Naive thymus-derived CD8-positive, alpha-beta T cell (primary cell): Measurements from ENCODE around the gene KRTAP4-1. TPM values are rescaled to one million over a fixed set of nuclear protein-coding genes. Genes with fewer than 3 reads are reported as not detected.
"Not testable (repeated sequence)": the region's sequence is repeated elsewhere in the genome, so short reads cannot be mapped to it uniquely, and the experiment has no call there.

Source experiments
- ATAC-seq, 2 donors: fragments of 150-1000 bp; cut with Tn5 transposase in 1 of 2; sonication (Bioruptor Pico), chemical (Tn5 transposase) in 1 of 2; 1 replicate in 1 of 2; 2 replicates in 1 of 2; pipeline ENCODE4 v1.10.0; 2021; ENCODE audit warnings: mild to moderate bottlenecking in 2 of 2, moderate library complexity in 2 of 2
- POLR2A ChIA-PET: fragments of 350-600 bp; sonication (Branson Sonifier 250); formaldehyde crosslinking; loops from one replicate; lab custom pipeline; 2021; ENCODE audit warnings: antibody characterized with exemption; lab: Charles Lee
- DNase-seq, 10 donors: peaks; one replicate each; pipeline versions ENCODE4 v3.0.0 to v3.0.0-alpha.2; 2020 to 2022
- H3K27ac Mint-ChIP-seq, 10 donors: one replicate each; pipeline ENCODE4 v1.8.0; 2020 to 2022; ENCODE audit warnings: mild to moderate bottlenecking in 10 of 10, mixed read lengths in 10 of 10, moderate library complexity in 4 of 10, inconsistent platforms in 1 of 10
- H3K27me3 Mint-ChIP-seq, 5 donors: one replicate each; pipeline ENCODE4 v1.8.0; 2021 to 2022; ENCODE audit warnings: mixed read lengths in 5 of 5
- H3K36me3 Mint-ChIP-seq, 3 donors: one replicate each; pipeline ENCODE4 v1.8.0; 2020 to 2022; ENCODE audit warnings: mixed read lengths in 3 of 3, mild to moderate bottlenecking in 2 of 3, inconsistent platforms in 1 of 3
- H3K4me1 Mint-ChIP-seq, 4 donors: one replicate each; pipeline ENCODE4 v1.8.0; 2021 to 2022; ENCODE audit warnings: mixed read lengths in 4 of 4
- H3K4me3 Mint-ChIP-seq, 10 donors: one replicate each; pipeline ENCODE4 v1.8.0; 2020 to 2022; ENCODE audit warnings: mild to moderate bottlenecking in 10 of 10, mixed read lengths in 10 of 10, moderate library complexity in 6 of 10, inconsistent platforms in 1 of 10
- H3K9me3 Mint-ChIP-seq, 9 donors: one replicate each; pipeline ENCODE4 v1.8.0; 2020 to 2022; ENCODE audit warnings: mixed read lengths in 9 of 9, mild to moderate bottlenecking in 3 of 9, inconsistent platforms in 1 of 9, moderate library complexity in 1 of 9
- polyA plus RNA-seq, 3 donors: library from polyadenylated mRNA; unstranded; fragments of 300-500 nt; fragmentation: Illumina TruSeq; gene quantifications; one replicate each; pipeline ENCODE4 v1.2.3, GENCODE V29; 2021
- total RNA-seq, 8 experiments: library from RNA in 2 of 8; stranded (reverse) in 2 of 8; gene quantifications; one replicate each; pipeline ENCODE4 v1.2.3 and lab custom pipeline; 2021 to 2026

KRTAP4-1 gene
- total and polyA plus RNA-seq, 5 experiments from 2014 or later: not detected

- H3K27ac Mint-ChIP-seq: no peak overlapping the region
- no peak overlapping the region for H3K4me3 Mint-ChIP-seq
- DNase-seq: no peak
- POLR2A ChIA-PET: no interaction called here
- H3K9me3 Mint-ChIP-seq: peaks cover 0 to 16% (median 5%) of the 10 kb centered on the region in 9 donors
- ATAC-seq: no peak
- peaks cover 0 to 3% (median 0%) of the 10 kb centered on the region in 5 donors for H3K27me3 Mint-ChIP-seq
- peaks cover 0 to 2% (median 0%) of the 10 kb centered on the region in 4 donors for H3K4me1 Mint-ChIP-seq
- no peaks in the 10 kb centered on the region for H3K36me3 Mint-ChIP-seq
Measured at GRCh38 chr17:41196068-41196467, 11.4 kb upstream of the KRTAP4-1 start.

- Mint-ChIP-seq H3K27me3 (peaks cover 0 to 11% (median 4%) of the 10 kb centered on the region in 5 donors), H3K27ac (peak overlapping the region in 1 of 10 donors; percentile 57), H3K4me1 (peaks cover 0 to 6% (median 0%) of the 10 kb centered on the region in 4 donors), H3K36me3 (no peaks in the 10 kb centered on the region), H3K4me3 (no peak overlapping the region), H3K9me3 (peaks cover 0 to 11% (median 0%) of the 10 kb centered on the region in 9 donors)
- ATAC-seq: no peak
- no peak for DNase-seq
- POLR2A ChIA-PET: no interaction called here
Measured at GRCh38 chr17:41190328-41190727, 5.6 kb upstream of the KRTAP4-1 start.

GRCh38 chr17:41189837-41190318 is 5.2 kb upstream of the KRTAP4-1 start, which contains the start of gene KRTAP9-1:
Gene KRTAP9-1, plus strand, starts transcription at chr17:41189887. Its CDS starts 0 bp downstream, at chr17:41189887.
- H3K4me3 Mint-ChIP-seq, H3K36me3 Mint-ChIP-seq, DNase-seq, POLR2A ChIA-PET, H3K4me1 Mint-ChIP-seq, ATAC-seq: not testable (repeated sequence)
- Mint-ChIP-seq H3K9me3 (peaks cover 0 to 11% (median 0%) of the 10 kb centered on the region in 9 donors), H3K27ac (peak within 1 kb of the TSS in 1 of 10 donors; percentile 57), H3K27me3 (peaks cover 0 to 11% (median 4%) of the 10 kb centered on the region in 5 donors)

DNA sequence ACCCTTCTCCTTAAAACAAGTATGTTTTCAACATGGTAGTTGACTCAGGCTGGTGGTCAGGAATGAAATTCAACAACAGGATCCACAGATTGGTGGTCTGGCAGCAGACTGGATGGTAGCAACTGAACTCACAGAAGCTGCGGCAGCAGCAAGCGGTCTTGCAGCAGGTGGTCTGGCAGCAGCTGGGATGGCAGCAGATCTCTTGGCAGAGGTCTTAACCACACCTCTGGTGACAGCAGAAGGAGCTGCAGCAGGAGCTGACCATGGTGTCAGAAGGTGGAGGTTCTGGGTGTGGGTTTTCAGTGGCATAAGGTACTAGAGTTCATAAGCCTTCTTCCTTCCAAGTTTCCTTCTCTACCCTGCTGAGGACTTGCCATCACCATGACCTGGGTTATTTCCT is 2.2 kb upstream of the KRTAP4-1 start:
- POLR2A ChIA-PET: no interaction called here
- Mint-ChIP-seq H3K27me3 (peaks cover 0 to 11% (median 6%) of the 10 kb centered on the region in 5 donors), H3K4me3 (no peak overlapping the region), H3K36me3 (no peaks in the 10 kb centered on the region), H3K27ac (no peak overlapping the region), H3K9me3 (peaks cover 0 to 4% (median 0%) of the 10 kb centered on the region in 9 donors), H3K4me1 (peaks cover 0 to 6% (median 0%) of the 10 kb centered on the region in 4 donors)
- DNase-seq (no peak), ATAC-seq (no peak)

- Mint-ChIP-seq H3K9me3 (peaks cover 0 to 4% (median 0%) of the 10 kb centered on the region in 9 donors), H3K27me3 (peaks cover 0 to 7% (median 3%) of the 10 kb centered on the region in 5 donors), H3K4me3 (no peak overlapping the region), H3K4me1 (peaks cover 0 to 1% (median 0%) of the 10 kb centered on the region in 4 donors), H3K36me3 (no peaks in the 10 kb centered on the region), H3K27ac (no peak overlapping the region)
- POLR2A ChIA-PET: no interaction called here
- ATAC-seq (no peak), DNase-seq (no peak)
Measured at GRCh38 chr17:41185001-41185400, 290 bp upstream of the KRTAP4-1 start.

GRCh38 chr17:41178843-41179616 is 5.7 kb downstream of the KRTAP4-1 start:
- H3K4me3 Mint-ChIP-seq: no peak overlapping the region
- DNase-seq (no peak), ATAC-seq (no peak)
- H3K4me1 Mint-ChIP-seq: peaks cover 3 to 25% (median 8%) of the 10 kb centered on the region in 4 donors
- H3K36me3 Mint-ChIP-seq: no peaks in the 10 kb centered on the region
- POLR2A ChIA-PET: no interaction called here
- H3K27me3 Mint-ChIP-seq: no peaks in the 10 kb centered on the region
- H3K9me3 Mint-ChIP-seq: no peaks in the 10 kb centered on the region
- H3K27ac Mint-ChIP-seq: peak overlapping the region in 1 of 10 donors; percentile 17

DNA sequence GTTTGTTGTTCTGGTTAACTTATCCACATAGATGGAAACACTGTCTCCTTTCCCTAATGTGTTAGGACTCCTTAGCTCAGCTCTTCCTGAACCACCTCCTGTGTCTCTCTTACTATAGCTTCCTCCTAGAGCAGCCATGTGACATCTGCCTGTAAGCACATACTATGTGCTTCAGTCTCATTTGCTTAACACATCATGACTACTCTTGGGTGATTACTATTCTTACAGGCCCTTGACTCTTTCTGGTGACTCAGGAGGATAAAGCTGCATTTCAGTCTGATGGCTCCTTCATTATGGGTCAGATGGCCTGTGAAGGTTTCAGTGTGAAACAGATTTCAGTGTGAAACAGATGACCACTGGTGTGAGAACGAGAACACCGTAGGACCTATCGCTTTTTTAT is 6.4 kb downstream of the KRTAP4-1 start:
- Mint-ChIP-seq H3K4me3 (no peak overlapping the region), H3K4me1 (peaks cover 4 to 27% (median 10%) of the 10 kb centered on the region in 4 donors), H3K9me3 (no peaks in the 10 kb centered on the region), H3K27me3 (no peaks in the 10 kb centered on the region), H3K27ac (peak overlapping the region in 1 of 10 donors; percentile 17), H3K36me3 (no peaks in the 10 kb centered on the region)
- DNase-seq: no peak
- no peak for ATAC-seq
- POLR2A ChIA-PET: no interaction called here

DNA sequence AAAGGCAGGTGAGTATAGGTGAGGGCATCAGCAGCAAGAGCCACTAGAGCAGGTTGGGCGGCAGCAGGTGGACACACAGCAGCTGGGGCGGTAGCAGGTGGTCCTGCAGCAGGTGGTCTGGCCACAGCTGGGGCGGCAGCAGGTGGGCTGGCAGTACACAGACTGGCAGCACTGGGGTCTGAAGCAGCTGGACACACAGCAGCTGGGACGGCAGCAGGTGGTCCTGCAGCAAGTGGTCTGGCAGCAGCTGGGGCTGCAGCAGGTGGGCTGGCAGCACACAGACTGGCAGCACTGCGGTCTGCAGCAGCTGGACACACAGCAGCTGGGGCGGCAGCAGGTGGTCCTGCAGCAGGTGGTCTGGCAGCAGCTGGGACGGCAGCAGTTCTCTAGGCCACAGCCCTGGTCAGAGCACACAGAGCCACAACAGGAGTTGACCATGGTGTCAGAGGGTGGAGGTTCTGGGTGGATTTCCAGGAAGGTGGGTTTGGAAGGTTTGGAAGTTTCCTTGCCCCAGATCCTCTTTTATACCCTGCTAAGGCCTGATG is 6.9 kb downstream of the KRTAP4-1 start, which contains the start of gene KRTAP4-2:
TSS of gene KRTAP4-2 (minus strand) at position 495 of the 545 bp plus-strand sequence. CDS start at position 438, 57 bp downstream.
- H3K9me3 Mint-ChIP-seq: no peaks in the 10 kb centered on the region
- ATAC-seq: no peak
- DNase-seq: no peak
- H3K4me1 Mint-ChIP-seq: peaks cover 5 to 28% (median 13%) of the 10 kb centered on the region in 4 donors
- H3K4me3 Mint-ChIP-seq: no peak within 1 kb of the TSS
- no peaks in the 10 kb centered on the region for H3K27me3 Mint-ChIP-seq
- H3K36me3 Mint-ChIP-seq: no peaks in the 10 kb centered on the region
- POLR2A ChIA-PET: no interaction called here
- H3K27ac Mint-ChIP-seq: peak within 1 kb of the TSS in 3 of 10 donors; percentile 17 to 44 (median 39)

GRCh38 chr17:41176744-41177387 is 7.8 kb downstream of the KRTAP4-1 start:
- H3K9me3 Mint-ChIP-seq: no peaks in the 10 kb centered on the region
- POLR2A ChIA-PET: no interaction called here
- peak overlapping the region in 4 of 10 donors; percentile 30 to 50 (median 42) for H3K27ac Mint-ChIP-seq
- H3K4me1 Mint-ChIP-seq: peaks cover 5 to 31% (median 16%) of the 10 kb centered on the region in 4 donors
- no peaks in the 10 kb centered on the region for H3K36me3 Mint-ChIP-seq
- ATAC-seq (no peak), DNase-seq (no peak)
- no peaks in the 10 kb centered on the region for H3K27me3 Mint-ChIP-seq
- no peak overlapping the region for H3K4me3 Mint-ChIP-seq

DNA sequence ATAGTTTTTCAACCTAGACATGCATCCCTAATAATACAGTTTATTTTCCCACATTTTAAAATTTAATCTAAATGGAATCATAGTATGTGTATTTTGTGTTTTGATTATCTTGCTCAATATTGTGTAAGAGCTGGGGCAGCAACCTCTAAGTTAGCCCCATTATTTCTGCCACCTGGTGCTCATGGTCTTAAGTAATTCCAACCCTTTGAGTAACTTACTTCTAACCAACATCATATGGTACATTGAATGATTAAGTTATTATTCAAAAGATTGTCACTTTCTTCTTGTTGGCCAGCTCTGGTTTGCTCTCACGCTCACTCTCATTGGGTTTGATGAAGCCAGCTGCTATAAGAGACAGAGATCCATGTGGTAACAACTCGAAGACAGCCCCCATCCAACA is 12.8 kb downstream of the KRTAP4-1 start:
- ATAC-seq (no peak), DNase-seq (no peak)
- Mint-ChIP-seq H3K4me3 (no peak overlapping the region), H3K36me3 (no peaks in the 10 kb centered on the region), H3K27me3 (no peaks in the 10 kb centered on the region), H3K4me1 (peaks cover 6 to 21% (median 13%) of the 10 kb centered on the region in 4 donors), H3K27ac (no peak overlapping the region), H3K9me3 (no peaks in the 10 kb centered on the region)
- POLR2A ChIA-PET: no interaction called here

- Mint-ChIP-seq H3K27me3 (no peaks in the 10 kb centered on the region), H3K36me3 (no peaks in the 10 kb centered on the region), H3K4me1 (peaks cover 2 to 7% (median 3%) of the 10 kb centered on the region in 4 donors), H3K9me3 (no peaks in the 10 kb centered on the region), H3K27ac (peak within 1 kb of the TSS in 3 of 10 donors; percentile 2 to 81 (median 70)), H3K4me3 (no peak within 1 kb of the TSS)
- POLR2A ChIA-PET: no interaction called here
- DNase-seq: no peak
- ATAC-seq: no peak
Measured at GRCh38 chr17:41168121-41168520, 16.6 kb downstream of the KRTAP4-1 start, which contains the start of gene KRTAP4-3. Gene KRTAP4-3, minus strand, starts transcription at chr17:41168221. Its CDS starts 49 bp downstream, at chr17:41168172.

DNA sequence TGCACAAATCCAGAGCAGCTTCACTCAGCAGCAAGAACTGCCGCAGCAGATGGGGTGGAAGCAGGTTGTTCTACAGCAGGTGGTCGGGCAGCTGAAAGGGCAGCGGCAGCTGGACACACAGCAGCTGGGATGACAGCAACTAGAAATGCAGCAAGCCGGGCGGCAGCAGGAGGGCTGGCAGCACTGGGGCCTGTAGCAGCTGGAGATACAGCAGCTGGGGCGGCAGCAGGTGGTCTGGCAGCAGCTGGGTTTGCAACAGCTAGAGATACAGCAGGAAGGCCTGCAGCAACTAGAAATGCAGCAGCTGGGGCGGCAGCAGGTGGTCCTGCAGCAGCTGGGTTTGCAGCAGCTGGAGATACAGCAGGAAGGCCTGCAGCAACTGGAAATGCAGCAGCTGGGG is 17.1 kb downstream of the KRTAP4-1 start:
- Mint-ChIP-seq H3K4me3 (no peak overlapping the region), H3K4me1 (peaks cover 2 to 6% (median 4%) of the 10 kb centered on the region in 4 donors), H3K9me3 (no peaks in the 10 kb centered on the region), H3K27me3 (no peaks in the 10 kb centered on the region), H3K36me3 (no peaks in the 10 kb centered on the region), H3K27ac (peak overlapping the region in 3 of 10 donors; percentile 2 to 81 (median 70))
- POLR2A ChIA-PET: no interaction called here
- ATAC-seq (no peak), DNase-seq (no peak)
